ENCODE data around the gene ABHD6. TPM values are rescaled to one million over a fixed set of nuclear protein-coding genes. Genes with fewer than 3 reads are reported as not detected.

ABHD6 gene
- total and polyA plus RNA-seq, 4 donors = 5.2 to 14.1 (median 10.7) TPM

DNA sequence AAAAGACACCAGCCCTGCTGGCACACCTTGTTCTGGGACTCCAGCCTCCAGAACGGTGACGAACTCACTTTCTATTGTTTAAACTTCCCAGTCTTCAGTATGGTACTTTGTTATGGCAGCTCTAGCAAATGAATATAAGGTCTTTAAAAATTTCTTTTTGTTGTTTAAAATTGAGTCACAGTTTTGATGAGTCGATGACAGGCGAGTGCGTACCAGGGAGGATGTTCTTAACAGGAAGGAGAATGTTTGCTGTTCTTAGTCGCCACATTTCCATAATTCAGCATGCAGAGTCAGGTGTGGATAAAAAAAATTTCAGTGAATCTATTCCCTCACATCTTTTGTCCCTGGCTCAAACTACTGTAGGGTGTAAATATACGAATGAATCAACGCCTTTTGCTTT is 39.2 kb upstream of the ABHD6 start:
- H3K9ac ChIP-seq (ENCODE audit: insufficient read depth in 1 of 2, low read length in 2 of 2) = no peak overlapping the region
- peaks cover 0 to 4% (median 3%) of the 10 kb centered on the region in 5 donors for H3K4me1 ChIP-seq (ENCODE audit: control insufficient read depth in 5 of 5, insufficient read depth in 5 of 5, low read length in 5 of 5)
- TF ChIP-seq CTCF (IDR thresholded peaks at IDR 0.05; ENCODE audit: control extremely low read depth, extremely low read depth) = no peak
- H3K9me3 ChIP-seq (ENCODE audit: control insufficient read depth in 4 of 4, insufficient read depth in 3 of 4, low read length in 3 of 4) = no peaks in the 10 kb centered on the region
- ATAC-seq (ENCODE audit: insufficient read depth, low FRiP score) = no peak
- H3K27me3 ChIP-seq (ENCODE audit: control insufficient read depth in 3 of 3, insufficient read depth in 3 of 3, low read length in 2 of 3) = no peaks in the 10 kb centered on the region
- DNase-seq = no peak
- H3K4me3 ChIP-seq = no peak overlapping the region
- 70 to 84% methylated on average over 8 of the region's 8 CpGs for WGBS, 2 donors
- no peaks in the 10 kb centered on the region for H3K36me3 ChIP-seq (ENCODE audit: control insufficient read depth in 4 of 4, insufficient read depth in 4 of 4, low read length in 4 of 4)
- peak overlapping the region in 1 of 2 donors; percentile 17 for H3K27ac ChIP-seq (ENCODE audit: low read depth in 1 of 2, low read length in 1 of 2)

- peak overlapping the region in 1 of 2 donors; percentile 33 for H3K27ac ChIP-seq (ENCODE audit: low read depth in 1 of 2, low read length in 1 of 2)
These were observed 38.8 kb upstream of the ABHD6 start for GRCh38 chr3:58198804-58199203.

GRCh38 chr3:58200121-58200709 is 37.4 kb upstream of the ABHD6 start:
- ATAC-seq (ENCODE audit: insufficient read depth, low FRiP score) = no peak
- Histone ChIP-seq H3K36me3 (ENCODE audit: control insufficient read depth in 4 of 4, insufficient read depth in 4 of 4, low read length in 4 of 4) (no peaks in the 10 kb centered on the region), H3K27me3 (ENCODE audit: control insufficient read depth in 3 of 3, insufficient read depth in 3 of 3, low read length in 2 of 3) (no peaks in the 10 kb centered on the region), H3K9me3 (ENCODE audit: control insufficient read depth in 4 of 4, insufficient read depth in 3 of 4, low read length in 3 of 4) (no peaks in the 10 kb centered on the region), H3K4me3 (no peak overlapping the region), H3K9ac (ENCODE audit: insufficient read depth in 1 of 2, low read length in 2 of 2) (no peak overlapping the region), H3K4me1 (ENCODE audit: control insufficient read depth in 5 of 5, insufficient read depth in 5 of 5, low read length in 5 of 5) (peaks cover 0 to 4% (median 3%) of the 10 kb centered on the region in 5 donors), H3K27ac (ENCODE audit: low read depth in 1 of 2, low read length in 1 of 2) (no peak overlapping the region)
- DNase-seq = no peak
- no peak for TF ChIP-seq CTCF (IDR thresholded peaks at IDR 0.05; ENCODE audit: control extremely low read depth, extremely low read depth)

More at GRCh38 chr3:58198804-58199203, 38.8 kb upstream of the ABHD6 start:
- Histone ChIP-seq H3K4me3 (no peak overlapping the region), H3K9ac (ENCODE audit: insufficient read depth in 1 of 2, low read length in 2 of 2) (no peak overlapping the region), H3K9me3 (ENCODE audit: control insufficient read depth in 4 of 4, insufficient read depth in 3 of 4, low read length in 3 of 4) (no peaks in the 10 kb centered on the region), H3K27me3 (ENCODE audit: control insufficient read depth in 3 of 3, insufficient read depth in 3 of 3, low read length in 2 of 3) (no peaks in the 10 kb centered on the region), H3K36me3 (ENCODE audit: control insufficient read depth in 4 of 4, insufficient read depth in 4 of 4, low read length in 4 of 4) (no peaks in the 10 kb centered on the region), H3K4me1 (ENCODE audit: control insufficient read depth in 5 of 5, insufficient read depth in 5 of 5, low read length in 5 of 5) (peaks cover 0 to 4% (median 3%) of the 10 kb centered on the region in 5 donors)
- DNase-seq = peak in 1 of 3 donors; percentile 39
- TF ChIP-seq CTCF (IDR thresholded peaks at IDR 0.05; ENCODE audit: control extremely low read depth, extremely low read depth) = no peak
- ATAC-seq (ENCODE audit: insufficient read depth, low FRiP score) = no peak
